HepG2 (cell line): Measurements from ENCODE around the gene ATP1A2. TPM values are rescaled to one million over a fixed set of nuclear protein-coding genes. Genes with fewer than 3 reads are reported as not detected.

ENCODE experiments used
- BRCA1 ChIP-seq: sonication (generic); formaldehyde crosslinking; IDR thresholded peaks from 2 replicates; pipeline ENCODE4 v1.4.0; 2020; ENCODE audit warnings: missing genetic modification reagents
- CCAR2 ChIP-seq: fragments of 200-400 bp; formaldehyde crosslinking; optimal IDR thresholded peaks from 2 replicates; pipeline ENCODE3; 2018; ENCODE audit warnings: low read depth, mild to moderate bottlenecking, low read length, moderate library complexity
- CREM ChIP-seq, 2 experiments: sonication (generic) in 1 of 2; formaldehyde crosslinking in 1 of 2; IDR thresholded peaks; 2 replicates each; pipeline versions ENCODE4 v1.4.0 to v1.6.1; 2016 to 2020; ENCODE audit warnings: antibody characterized with exemption in 1 of 2, mild to moderate bottlenecking in 1 of 2, missing genetic modification reagents in 1 of 2
- ETV5 ChIP-seq: IDR thresholded peaks from 2 replicates; pipeline ENCODE4 v1.6.1; 2018; ENCODE audit warnings: missing biosample characterization, missing genetic modification reagents, inconsistent platforms, borderline replicate concordance
- HMG20A ChIP-seq: IDR thresholded peaks from 2 replicates; pipeline ENCODE4 v1.6.1; 2016; ENCODE audit warnings: borderline replicate concordance
- HOXD1 ChIP-seq: sonication (generic); formaldehyde crosslinking; IDR thresholded peaks from 2 replicates; pipeline ENCODE4 v1.5.0; 2020; ENCODE audit warnings: missing genetic modification reagents
- KDM5B ChIP-seq: sonication (generic); formaldehyde crosslinking; IDR thresholded peaks from 2 replicates; pipeline ENCODE4 v1.4.0; 2020; ENCODE audit warnings: missing genetic modification reagents, mild to moderate bottlenecking, borderline replicate concordance
- RAD21 ChIP-seq: fragments of 450-650 bp; formaldehyde crosslinking; IDR thresholded peaks from 2 replicates; pipeline ENCODE4 v1.5.0; 2020; ENCODE audit warnings: mild to moderate bottlenecking
- RFX5 ChIP-seq: IDR thresholded peaks from 2 replicates; pipeline ENCODE4 v1.6.1; 2011; ENCODE audit warnings: low read depth, low read length, improper control_type of control experiment
- SNAPC2 ChIP-seq: sonication (generic); formaldehyde crosslinking; IDR thresholded peaks from 2 replicates; pipeline ENCODE4 v1.8.1; 2022; ENCODE audit warnings: mild to moderate bottlenecking, missing genetic modification reagents
- ZBED4 ChIP-seq: sonication (generic); formaldehyde crosslinking; IDR thresholded peaks from 2 replicates; pipeline ENCODE4 v1.4.0; 2020; ENCODE audit warnings: missing genetic modification reagents, borderline replicate concordance
- ZNF296 ChIP-seq: sonication (generic); formaldehyde crosslinking; conservative IDR thresholded peaks from 2 replicates; pipeline ENCODE4 v1.5.0; 2020; ENCODE audit warnings: mild to moderate bottlenecking, missing genetic modification reagents
- ZNF451 ChIP-seq: sonication (generic); formaldehyde crosslinking; IDR thresholded peaks from 2 replicates; pipeline ENCODE4 v1.5.0; 2020; ENCODE audit warnings: mild to moderate bottlenecking, missing genetic modification reagents
- ZNF607 ChIP-seq: sonication (generic); formaldehyde crosslinking; IDR thresholded peaks from 2 replicates; pipeline ENCODE4 v1.5.1; 2020; ENCODE audit warnings: missing genetic modification reagents, mild to moderate bottlenecking, borderline replicate concordance
- ZNF766 ChIP-seq: sonication (generic); formaldehyde crosslinking; IDR thresholded peaks from 2 replicates; pipeline ENCODE4 v1.5.0; 2020; ENCODE audit warnings: missing genetic modification reagents, borderline replicate concordance
- ZNF773 ChIP-seq: sonication (generic); formaldehyde crosslinking; IDR thresholded peaks from 2 replicates; pipeline ENCODE4 v1.4.0; 2020; ENCODE audit warnings: missing genetic modification reagents, borderline replicate concordance
- ZNF878 ChIP-seq: sonication (generic); formaldehyde crosslinking; IDR thresholded peaks from 2 replicates; pipeline ENCODE4 v1.8.1; 2023; ENCODE audit warnings: mild to moderate bottlenecking, missing genetic modification reagents, moderate library complexity
- polyA plus RNA-seq, 8 experiments: library from polyadenylated mRNA; depleted of rRNA in 3 of 8; stranded (reverse) in 7 of 8; unstranded in 1 of 8; fragments of >200 nt; fragmentation: Illumina TruSeq in 4 of 8; extraction: Trizol in 4 of 8; gene quantifications; 2 replicates each; pipeline versions ENCODE4 v1.2.1 to v1.2.3, GENCODE V29; 2011 to 2016; ENCODE audit warnings: low read depth in 4 of 8, missing spikeins in 1 of 8, mixed read lengths in 1 of 8; ENCODE audit not compliant: insufficient read depth in 1 of 8
- total RNA-seq, 5 experiments: library from RNA; depleted of rRNA; stranded (reverse); fragments of >200 nt; fragmentation: Illumina TruSeq; extraction: Trizol; gene quantifications; 2 replicates each; pipeline ENCODE4 v1.2.3, GENCODE V29; 2016; ENCODE audit warnings: low read depth in 1 of 5
- TF ChIP-seq, protein P1 (sequence below): sonication (generic); formaldehyde crosslinking; IDR thresholded peaks from 2 replicates; pipeline ENCODE4 v1.4.0; 2020; ENCODE audit warnings: missing genetic modification reagents, borderline replicate concordance
- TF ChIP-seq, protein P2 (sequence below): sonication (generic); formaldehyde crosslinking; IDR thresholded peaks from 2 replicates; pipeline ENCODE4 v1.5.0; 2020; ENCODE audit warnings: mild to moderate bottlenecking, missing genetic modification reagents
- TF ChIP-seq, protein P3 (sequence below): IDR thresholded peaks from 2 replicates; pipeline ENCODE4 v1.6.1; 2016

The ATP1A2 gene
- total and polyA plus RNA-seq, 2 of the 13 experiments (the other 11 are each of a cell fraction or from before 2014, with no cell fraction given) = 0.16 TPM; not detected in 1

- TF ChIP-seq ETV5 (CRISPR knock-in tag) (peak; percentile 44; the same call in 1 of the 2 replicates), ZNF451 (CRISPR knock-in tag) (no peak), SNAPC2 (no peak), RAD21 (0 out of 2 replicates have a peak, but pooled peaks have one; percentile 12), KDM5B (CRISPR knock-in tag) (no peak), CREM (IDR thresholded peaks at IDR 0.05) (no peak), CREM (CRISPR knock-in tag; IDR thresholded peaks at IDR 0.05) (no peak), HOXD1 (CRISPR knock-in tag) (no peak), RFX5 (no peak), ZNF296 (CRISPR knock-in tag) (no peak), ZNF766 (CRISPR knock-in tag) (no peak), BRCA1 (CRISPR knock-in tag) (no peak), ZNF878 (CRISPR knock-in tag) (no peak), ZBED4 (CRISPR knock-in tag) (no peak; the same call in 1 of the 2 replicates), ZNF773 (CRISPR knock-in tag) (no peak), HMG20A (CRISPR knock-in tag) (no peak), CCAR2 (no peak), ZNF607 (CRISPR knock-in tag) (peak; percentile 52; the same call in 1 of the 2 replicates)
- TF ChIP-seq, protein P1, sequence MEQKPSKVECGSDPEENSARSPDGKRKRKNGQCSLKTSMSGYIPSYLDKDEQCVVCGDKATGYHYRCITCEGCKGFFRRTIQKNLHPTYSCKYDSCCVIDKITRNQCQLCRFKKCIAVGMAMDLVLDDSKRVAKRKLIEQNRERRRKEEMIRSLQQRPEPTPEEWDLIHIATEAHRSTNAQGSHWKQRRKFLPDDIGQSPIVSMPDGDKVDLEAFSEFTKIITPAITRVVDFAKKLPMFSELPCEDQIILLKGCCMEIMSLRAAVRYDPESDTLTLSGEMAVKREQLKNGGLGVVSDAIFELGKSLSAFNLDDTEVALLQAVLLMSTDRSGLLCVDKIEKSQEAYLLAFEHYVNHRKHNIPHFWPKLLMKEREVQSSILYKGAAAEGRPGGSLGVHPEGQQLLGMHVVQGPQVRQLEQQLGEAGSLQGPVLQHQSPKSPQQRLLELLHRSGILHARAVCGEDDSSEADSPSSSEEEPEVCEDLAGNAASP = no peak
- TF ChIP-seq, protein P2, sequence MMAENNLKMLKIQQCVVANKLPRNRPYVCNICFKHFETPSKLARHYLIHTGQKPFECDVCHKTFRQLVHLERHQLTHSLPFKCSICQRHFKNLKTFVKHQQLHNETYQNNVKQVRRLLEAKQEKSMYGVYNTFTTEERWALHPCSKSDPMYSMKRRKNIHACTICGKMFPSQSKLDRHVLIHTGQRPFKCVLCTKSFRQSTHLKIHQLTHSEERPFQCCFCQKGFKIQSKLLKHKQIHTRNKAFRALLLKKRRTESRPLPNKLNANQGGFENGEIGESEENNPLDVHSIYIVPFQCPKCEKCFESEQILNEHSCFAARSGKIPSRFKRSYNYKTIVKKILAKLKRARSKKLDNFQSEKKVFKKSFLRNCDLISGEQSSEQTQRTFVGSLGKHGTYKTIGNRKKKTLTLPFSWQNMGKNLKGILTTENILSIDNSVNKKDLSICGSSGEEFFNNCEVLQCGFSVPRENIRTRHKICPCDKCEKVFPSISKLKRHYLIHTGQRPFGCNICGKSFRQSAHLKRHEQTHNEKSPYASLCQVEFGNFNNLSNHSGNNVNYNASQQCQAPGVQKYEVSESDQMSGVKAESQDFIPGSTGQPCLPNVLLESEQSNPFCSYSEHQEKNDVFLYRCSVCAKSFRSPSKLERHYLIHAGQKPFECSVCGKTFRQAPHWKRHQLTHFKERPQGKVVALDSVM (CRISPR knock-in tag) = peak; percentile 48; the same call in 1 of the 2 replicates
- TF ChIP-seq, protein P3, sequence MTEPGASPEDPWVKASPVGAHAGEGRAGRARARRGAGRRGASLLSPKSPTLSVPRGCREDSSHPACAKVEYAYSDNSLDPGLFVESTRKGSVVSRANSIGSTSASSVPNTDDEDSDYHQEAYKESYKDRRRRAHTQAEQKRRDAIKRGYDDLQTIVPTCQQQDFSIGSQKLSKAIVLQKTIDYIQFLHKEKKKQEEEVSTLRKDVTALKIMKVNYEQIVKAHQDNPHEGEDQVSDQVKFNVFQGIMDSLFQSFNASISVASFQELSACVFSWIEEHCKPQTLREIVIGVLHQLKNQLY (CRISPR knock-in tag) = no peak
Measured at GRCh38 chr1:160108888-160109662, 6.5 kb upstream of the ATP1A2 start (continued).
